IPS-11a (cell line): Measurements from ENCODE around the gene KNDC1.

ENCODE experiments used
- H3K4me3 ChIP-seq: one replicate; pipeline ENCODE4 v1.5.1; 2013; ENCODE audit warnings: low read depth, low read length, control low read depth

Gene KNDC1

GRCh38 chr10:133202778-133203651 lies 43.0 kb downstream of the KNDC1 start:
- no peak overlapping the region for H3K4me3 ChIP-seq

DNA sequence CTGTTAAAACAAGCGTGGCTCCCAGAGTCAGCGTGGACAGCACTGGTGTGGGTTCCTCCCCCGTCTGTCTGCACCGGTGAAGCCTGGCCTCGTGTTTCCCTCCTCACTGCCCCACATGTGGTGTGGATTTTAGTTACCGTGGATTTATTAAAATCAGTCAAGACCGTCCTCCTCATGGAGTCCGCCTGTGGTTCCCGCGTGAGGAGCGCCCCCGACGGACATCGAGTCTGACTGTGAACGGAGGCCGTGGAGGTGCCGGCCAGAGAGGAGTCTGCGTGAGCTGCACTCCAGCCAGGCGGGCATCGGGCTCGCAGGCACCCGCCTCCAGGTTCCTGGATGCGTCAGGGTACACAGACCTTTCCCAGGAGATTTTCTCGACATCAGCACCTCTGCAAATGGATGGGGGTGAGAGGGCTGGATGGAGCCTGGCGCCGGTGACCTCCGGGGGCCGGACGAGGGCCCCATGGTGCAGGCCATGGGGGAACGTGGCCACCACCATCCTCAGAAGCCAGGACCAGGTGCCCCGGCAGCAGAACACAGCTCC lies 43.7 kb downstream of the KNDC1 start:
- H3K4me3 ChIP-seq, result no peak overlapping the region

- H3K4me3 ChIP-seq, result no peak overlapping the region
These were observed 44.4 kb downstream of the KNDC1 start for GRCh38 chr10:133204226-133205015.

- H3K4me3 ChIP-seq, result no peak overlapping the region
These were observed 45.1 kb downstream of the KNDC1 start for GRCh38 chr10:133205146-133205545.

GRCh38 chr10:133206356-133207040 lies 46.5 kb downstream of the KNDC1 start:
- H3K4me3 ChIP-seq, result no peak overlapping the region

DNA sequence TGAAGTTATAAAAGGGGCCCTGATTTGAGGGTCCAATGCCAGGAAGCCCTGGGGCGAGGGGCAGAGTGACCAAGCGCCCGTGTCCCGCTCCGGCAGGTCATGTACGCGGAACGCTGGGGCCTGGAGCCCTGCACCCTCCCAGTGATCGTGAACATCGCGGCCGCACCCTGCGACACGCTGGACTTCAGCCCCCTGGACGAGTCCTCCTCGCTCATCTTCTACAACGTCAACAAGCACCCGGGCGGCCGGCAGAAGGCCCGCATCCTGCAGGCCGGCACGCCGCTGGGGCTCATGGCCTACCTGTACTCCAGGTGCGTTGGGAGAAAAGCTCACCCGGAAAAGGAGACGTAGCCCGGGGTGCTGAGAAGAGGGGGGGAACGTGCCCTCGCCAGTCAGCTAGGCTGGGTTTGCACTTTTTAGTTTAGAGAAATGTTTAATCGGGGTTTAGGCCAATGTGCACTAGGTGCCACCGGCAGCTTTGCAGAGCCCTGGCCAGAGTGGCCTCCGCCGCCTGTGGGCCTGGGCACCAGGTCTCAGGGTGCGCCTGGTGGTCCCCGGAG lies 47.1 kb downstream of the KNDC1 start:
- H3K4me3 ChIP-seq, result no peak overlapping the region

GRCh38 chr10:133207627-133208026 lies 47.6 kb downstream of the KNDC1 start:
- H3K4me3 ChIP-seq, result no peak overlapping the region

GRCh38 chr10:133208466-133208865 lies 48.4 kb downstream of the KNDC1 start:
- H3K4me3 ChIP-seq, result no peak overlapping the region

GRCh38 chr10:133209117-133209516 lies 49.1 kb downstream of the KNDC1 start:
- H3K4me3 ChIP-seq, result no peak overlapping the region

DNA sequence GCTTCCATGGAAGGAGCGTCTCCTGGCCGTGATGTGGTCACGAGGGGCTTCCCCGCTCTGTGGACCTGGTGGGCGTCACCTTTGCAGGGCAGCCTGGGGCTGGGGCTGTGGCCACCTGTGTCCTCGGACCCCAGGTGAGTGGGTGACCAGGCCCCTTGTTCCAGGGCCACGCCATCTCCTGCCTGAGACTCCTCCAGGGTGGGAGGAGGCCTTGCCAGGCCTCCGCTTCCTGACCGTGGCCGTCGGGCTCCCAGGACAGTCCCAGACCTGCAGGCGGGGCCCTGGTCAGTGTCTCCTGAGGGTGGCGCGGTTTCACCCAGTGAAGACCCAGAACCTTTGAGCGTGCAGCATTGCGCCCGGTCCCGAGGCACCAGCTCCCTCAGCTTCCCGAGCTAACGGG lies 49.6 kb downstream of the KNDC1 start:
- no peak overlapping the region for H3K4me3 ChIP-seq

DNA sequence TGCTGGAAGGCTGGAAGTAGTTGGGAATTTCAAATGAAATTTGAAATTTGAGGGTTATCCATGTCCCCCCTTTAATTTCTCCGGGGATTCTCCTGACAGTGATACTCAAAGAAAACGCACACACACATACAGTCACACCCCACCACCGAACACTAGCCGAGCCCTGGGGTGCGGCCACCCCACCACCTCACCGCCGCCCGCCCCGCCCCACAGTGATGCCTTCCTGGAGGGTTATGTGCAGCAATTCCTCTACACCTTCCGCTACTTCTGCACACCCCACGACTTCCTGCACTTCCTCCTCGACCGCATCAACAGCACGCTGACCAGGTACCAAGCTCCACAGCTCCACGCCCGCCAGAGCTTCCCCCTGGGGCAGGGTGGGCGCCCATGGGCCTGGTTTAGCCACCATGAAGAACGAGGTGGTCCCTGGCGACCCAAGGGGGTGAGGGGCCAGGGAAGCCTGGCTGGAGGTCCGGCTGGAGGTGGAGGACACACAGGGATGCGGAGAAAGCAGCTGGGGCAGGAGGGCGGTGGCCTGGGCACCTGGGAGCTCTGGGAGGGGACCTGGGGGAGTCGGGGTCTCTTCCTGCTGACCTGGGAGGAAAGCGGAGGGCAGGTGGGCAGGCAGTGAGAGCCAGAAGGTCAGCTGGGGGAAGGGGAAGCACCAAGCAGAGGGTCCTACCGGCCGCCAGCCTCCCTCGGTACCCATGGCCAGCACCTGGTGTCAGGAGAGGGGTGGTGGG lies 50.5 kb downstream of the KNDC1 start:
- no peak overlapping the region for H3K4me3 ChIP-seq

DNA sequence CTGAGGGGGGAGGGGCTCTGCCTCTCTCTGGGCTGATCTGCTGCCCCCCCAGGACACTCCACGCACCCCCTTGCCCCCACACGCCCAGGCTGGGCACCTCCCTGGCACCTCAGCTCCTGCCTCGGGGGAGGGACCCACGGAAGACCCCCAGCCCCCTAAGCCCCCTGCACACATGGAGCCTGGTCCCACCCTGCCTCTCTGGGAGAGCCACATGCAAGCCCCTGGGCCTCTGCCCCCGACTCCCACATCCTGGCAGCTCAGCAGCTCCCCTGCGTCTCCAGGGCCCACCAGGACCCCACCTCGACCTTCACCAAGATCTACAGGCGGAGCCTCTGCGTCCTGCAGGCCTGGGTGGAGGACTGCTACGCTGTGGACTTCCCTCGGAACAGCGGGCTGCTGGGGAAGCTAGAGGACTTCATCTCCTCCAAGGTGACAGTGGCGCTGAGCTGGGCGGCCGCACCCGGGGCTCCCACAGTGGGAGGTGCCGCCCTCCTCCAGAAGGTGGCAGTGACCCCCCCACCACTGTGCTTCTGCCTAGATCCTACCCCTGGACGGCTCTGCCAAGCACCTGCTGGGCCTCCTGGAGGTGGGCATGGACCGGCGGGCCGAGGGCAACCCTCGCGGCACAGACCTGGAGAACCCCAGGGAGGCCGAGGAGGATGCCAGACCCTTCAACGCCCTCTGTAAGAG lies 51.3 kb downstream of the KNDC1 start:
- H3K4me3 ChIP-seq, result no peak overlapping the region

GRCh38 chr10:133211959-133212852 lies 52.2 kb downstream of the KNDC1 start:
- no peak overlapping the region for H3K4me3 ChIP-seq

- H3K4me3 ChIP-seq, result no peak overlapping the region
These were observed 53.0 kb downstream of the KNDC1 start for GRCh38 chr10:133212853-133213494.

GRCh38 chr10:133213641-133214467 lies 53.8 kb downstream of the KNDC1 start:
- no peak overlapping the region for H3K4me3 ChIP-seq

- no peak overlapping the region for H3K4me3 ChIP-seq
These were observed 54.7 kb downstream of the KNDC1 start for GRCh38 chr10:133214468-133215410.
